ENCODE results near the gene PCSK2.

- no peak for TF ChIP-seq POLR2AphosphoS5 (IDR thresholded peaks at IDR 0.05; ENCODE audit: low read depth, low read length)
- no peak for TF ChIP-seq SPI1 (IDR thresholded peaks at IDR 0.05; ENCODE audit: low read depth, low read length)
- TF ChIP-seq POLR2A (IDR thresholded peaks at IDR 0.05; ENCODE audit: low read depth, low read length), result no peak
- TF ChIP-seq POU2F2 (IDR thresholded peaks at IDR 0.05; ENCODE audit: low read depth, low read length), result no peak
- no peak for TF ChIP-seq TAF1 (IDR thresholded peaks at IDR 0.05; ENCODE audit: low read depth, low read length)
- TF ChIP-seq PAX5 (IDR thresholded peaks at IDR 0.05; ENCODE audit: insufficient read depth, low read length, severe bottlenecking), result no peak
These were observed 252.3 kb downstream of the PCSK2 start for GRCh38 chr20:17479063-17479657.

All from GM12891 (cell line).